Liver (tissue), 3 donors: ENCODE data around the gene CHERP.

ENCODE experiments used
- GABPA ChIP-seq, 2 donors: IDR thresholded peaks in 1 of 2; conservative IDR thresholded peaks in 1 of 2; 2 replicates each; pipeline ENCODE4 v1.6.1; 2016; ENCODE audit warnings: antibody characterized with exemption in 2 of 2, mild to moderate bottlenecking in 1 of 2, moderate library complexity in 1 of 2
- JUND ChIP-seq, 2 donors: IDR thresholded peaks; 2 replicates each; pipeline ENCODE4 v1.6.1; 2016; ENCODE audit warnings: antibody characterized with exemption in 2 of 2
- MAX ChIP-seq: IDR thresholded peaks from 2 replicates; pipeline ENCODE4 v1.6.1; 2016; ENCODE audit warnings: antibody characterized with exemption
- RXRA ChIP-seq, 2 donors: IDR thresholded peaks; 2 replicates each; pipeline ENCODE4 v1.6.1; 2017 to 2018; ENCODE audit warnings: antibody characterized with exemption in 2 of 2, mild to moderate bottlenecking in 1 of 2
- SP1 ChIP-seq: IDR thresholded peaks from 2 replicates; pipeline ENCODE4 v1.6.1; 2018; ENCODE audit warnings: antibody characterized with exemption, mild to moderate bottlenecking
- TF ChIP-seq, protein P1 (sequence below): fragments of 150-350 bp; IDR thresholded peaks from 2 replicates; pipeline ENCODE4 v1.5.1; 2017; ENCODE audit warnings: improper control_type of control experiment, low read depth, low read length; ENCODE audit not compliant: missing input control
- TF ChIP-seq, protein P2 (sequence below): IDR thresholded peaks from 2 replicates; pipeline ENCODE4 v1.6.1; 2016; ENCODE audit warnings: antibody characterized with exemption, mild to moderate bottlenecking
- donor health status: healthy.
- donor health status: healthy.

DNA sequence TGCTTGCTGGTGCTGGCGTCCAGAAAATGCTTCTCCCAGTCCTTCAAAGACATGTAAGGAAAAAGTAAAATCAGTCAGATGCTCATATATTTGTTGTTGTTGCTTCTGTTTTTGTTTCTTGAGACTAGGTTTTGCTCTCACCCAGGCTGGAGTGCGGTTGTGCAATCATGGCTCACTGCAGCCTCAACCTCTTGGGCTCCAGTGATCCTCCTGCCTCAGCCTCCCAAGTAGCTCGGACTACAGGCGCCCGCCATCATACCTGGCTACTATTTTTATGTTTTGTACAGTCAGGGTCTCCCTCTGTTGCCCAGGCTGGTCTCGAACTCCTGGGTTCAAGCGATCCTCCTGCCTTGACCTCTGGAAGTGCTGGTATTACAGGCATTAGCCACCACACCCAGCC lies 59.5 kb downstream of the CHERP start:
- TF ChIP-seq, protein P1, sequence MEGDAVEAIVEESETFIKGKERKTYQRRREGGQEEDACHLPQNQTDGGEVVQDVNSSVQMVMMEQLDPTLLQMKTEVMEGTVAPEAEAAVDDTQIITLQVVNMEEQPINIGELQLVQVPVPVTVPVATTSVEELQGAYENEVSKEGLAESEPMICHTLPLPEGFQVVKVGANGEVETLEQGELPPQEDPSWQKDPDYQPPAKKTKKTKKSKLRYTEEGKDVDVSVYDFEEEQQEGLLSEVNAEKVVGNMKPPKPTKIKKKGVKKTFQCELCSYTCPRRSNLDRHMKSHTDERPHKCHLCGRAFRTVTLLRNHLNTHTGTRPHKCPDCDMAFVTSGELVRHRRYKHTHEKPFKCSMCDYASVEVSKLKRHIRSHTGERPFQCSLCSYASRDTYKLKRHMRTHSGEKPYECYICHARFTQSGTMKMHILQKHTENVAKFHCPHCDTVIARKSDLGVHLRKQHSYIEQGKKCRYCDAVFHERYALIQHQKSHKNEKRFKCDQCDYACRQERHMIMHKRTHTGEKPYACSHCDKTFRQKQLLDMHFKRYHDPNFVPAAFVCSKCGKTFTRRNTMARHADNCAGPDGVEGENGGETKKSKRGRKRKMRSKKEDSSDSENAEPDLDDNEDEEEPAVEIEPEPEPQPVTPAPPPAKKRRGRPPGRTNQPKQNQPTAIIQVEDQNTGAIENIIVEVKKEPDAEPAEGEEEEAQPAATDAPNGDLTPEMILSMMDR: no peak
- TF ChIP-seq JUND (IDR thresholded peaks at IDR 0.05) (no peak), GABPA (IDR thresholded peaks at IDR 0.05 in 1 of 2, conservative IDR thresholded peaks at IDR 0.05 in 1 of 2) (no peak), SP1 (no peak), RXRA (IDR thresholded peaks at IDR 0.05) (no peak), MAX (no peak)
- TF ChIP-seq, protein P2, sequence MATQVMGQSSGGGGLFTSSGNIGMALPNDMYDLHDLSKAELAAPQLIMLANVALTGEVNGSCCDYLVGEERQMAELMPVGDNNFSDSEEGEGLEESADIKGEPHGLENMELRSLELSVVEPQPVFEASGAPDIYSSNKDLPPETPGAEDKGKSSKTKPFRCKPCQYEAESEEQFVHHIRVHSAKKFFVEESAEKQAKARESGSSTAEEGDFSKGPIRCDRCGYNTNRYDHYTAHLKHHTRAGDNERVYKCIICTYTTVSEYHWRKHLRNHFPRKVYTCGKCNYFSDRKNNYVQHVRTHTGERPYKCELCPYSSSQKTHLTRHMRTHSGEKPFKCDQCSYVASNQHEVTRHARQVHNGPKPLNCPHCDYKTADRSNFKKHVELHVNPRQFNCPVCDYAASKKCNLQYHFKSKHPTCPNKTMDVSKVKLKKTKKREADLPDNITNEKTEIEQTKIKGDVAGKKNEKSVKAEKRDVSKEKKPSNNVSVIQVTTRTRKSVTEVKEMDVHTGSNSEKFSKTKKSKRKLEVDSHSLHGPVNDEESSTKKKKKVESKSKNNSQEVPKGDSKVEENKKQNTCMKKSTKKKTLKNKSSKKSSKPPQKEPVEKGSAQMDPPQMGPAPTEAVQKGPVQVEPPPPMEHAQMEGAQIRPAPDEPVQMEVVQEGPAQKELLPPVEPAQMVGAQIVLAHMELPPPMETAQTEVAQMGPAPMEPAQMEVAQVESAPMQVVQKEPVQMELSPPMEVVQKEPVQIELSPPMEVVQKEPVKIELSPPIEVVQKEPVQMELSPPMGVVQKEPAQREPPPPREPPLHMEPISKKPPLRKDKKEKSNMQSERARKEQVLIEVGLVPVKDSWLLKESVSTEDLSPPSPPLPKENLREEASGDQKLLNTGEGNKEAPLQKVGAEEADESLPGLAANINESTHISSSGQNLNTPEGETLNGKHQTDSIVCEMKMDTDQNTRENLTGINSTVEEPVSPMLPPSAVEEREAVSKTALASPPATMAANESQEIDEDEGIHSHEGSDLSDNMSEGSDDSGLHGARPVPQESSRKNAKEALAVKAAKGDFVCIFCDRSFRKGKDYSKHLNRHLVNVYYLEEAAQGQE: no peak
